ENCODE results near the gene CYP46A1.

The CYP46A1 gene

DNA sequence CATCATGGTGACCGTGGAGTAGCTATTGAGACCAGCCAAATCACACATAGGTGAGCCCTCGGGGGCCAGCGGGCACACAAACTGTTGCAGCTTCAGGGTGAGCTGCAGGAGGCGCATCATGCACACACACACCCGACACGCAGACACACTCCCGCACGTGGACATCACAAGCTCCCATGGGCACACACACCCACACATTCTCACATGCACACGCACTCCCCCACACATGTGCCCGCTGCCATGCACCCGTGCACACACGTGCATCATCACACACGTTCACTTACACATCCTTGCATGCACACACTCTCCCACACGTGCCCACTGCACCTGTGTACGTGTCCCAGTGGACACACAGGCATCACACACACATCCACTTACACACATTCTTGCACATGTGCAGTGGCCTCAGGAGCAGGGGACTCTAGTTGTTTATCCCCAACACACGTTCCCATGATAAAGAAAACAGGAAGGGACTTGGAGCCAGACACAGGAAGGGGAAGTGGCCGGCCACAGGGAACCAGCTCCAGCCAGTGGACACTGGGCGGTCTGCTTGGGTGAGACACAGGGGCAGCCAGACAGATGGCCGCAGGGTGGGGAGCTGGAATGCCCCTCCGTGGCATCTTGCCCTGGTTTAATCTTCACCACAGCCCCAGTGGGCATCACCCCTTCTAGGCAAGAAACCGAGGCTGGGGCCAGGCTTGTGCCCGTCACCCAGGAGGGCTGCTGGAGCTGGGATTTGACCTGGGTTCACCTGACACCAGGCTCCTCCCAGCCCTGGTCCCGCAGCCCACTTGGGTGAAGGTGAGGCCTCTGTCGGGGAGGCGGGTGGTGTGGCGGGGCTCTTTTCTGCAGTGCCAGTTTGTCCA, 49.7 kb downstream of the CYP46A1 start:
- Histone ChIP-seq H3K79me2 (ENCODE audit: insufficient read depth, low read depth) (no peaks in the 10 kb centered on the region), H3K4me2 (no peak overlapping the region), H3K27me3 (ENCODE audit: insufficient read depth, low read depth) (peaks cover 7% of the 10 kb centered on the region; the same call in 1 of the 2 replicates), H3K9ac (no peak overlapping the region), H3K36me3 (ENCODE audit: insufficient read depth) (no peaks in the 10 kb centered on the region), H4K20me1 (ENCODE audit: insufficient read depth) (no peaks in the 10 kb centered on the region), H2AFZ (ENCODE audit: low read depth) (no peak overlapping the region), H3K27ac (no peak overlapping the region), H3K4me1 (ENCODE audit: low read depth, poor library complexity, severe bottlenecking) (no peaks in the 10 kb centered on the region), H3K4me3 (IDR thresholded peaks at IDR 0.05; ENCODE audit: insufficient read depth, low read depth, low read length) (no peak overlapping the region)
- TF ChIP-seq, protein P1, sequence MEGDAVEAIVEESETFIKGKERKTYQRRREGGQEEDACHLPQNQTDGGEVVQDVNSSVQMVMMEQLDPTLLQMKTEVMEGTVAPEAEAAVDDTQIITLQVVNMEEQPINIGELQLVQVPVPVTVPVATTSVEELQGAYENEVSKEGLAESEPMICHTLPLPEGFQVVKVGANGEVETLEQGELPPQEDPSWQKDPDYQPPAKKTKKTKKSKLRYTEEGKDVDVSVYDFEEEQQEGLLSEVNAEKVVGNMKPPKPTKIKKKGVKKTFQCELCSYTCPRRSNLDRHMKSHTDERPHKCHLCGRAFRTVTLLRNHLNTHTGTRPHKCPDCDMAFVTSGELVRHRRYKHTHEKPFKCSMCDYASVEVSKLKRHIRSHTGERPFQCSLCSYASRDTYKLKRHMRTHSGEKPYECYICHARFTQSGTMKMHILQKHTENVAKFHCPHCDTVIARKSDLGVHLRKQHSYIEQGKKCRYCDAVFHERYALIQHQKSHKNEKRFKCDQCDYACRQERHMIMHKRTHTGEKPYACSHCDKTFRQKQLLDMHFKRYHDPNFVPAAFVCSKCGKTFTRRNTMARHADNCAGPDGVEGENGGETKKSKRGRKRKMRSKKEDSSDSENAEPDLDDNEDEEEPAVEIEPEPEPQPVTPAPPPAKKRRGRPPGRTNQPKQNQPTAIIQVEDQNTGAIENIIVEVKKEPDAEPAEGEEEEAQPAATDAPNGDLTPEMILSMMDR (conservative IDR thresholded peaks at IDR 0.05; ENCODE audit: low read depth, low read length): no peak

DNA sequence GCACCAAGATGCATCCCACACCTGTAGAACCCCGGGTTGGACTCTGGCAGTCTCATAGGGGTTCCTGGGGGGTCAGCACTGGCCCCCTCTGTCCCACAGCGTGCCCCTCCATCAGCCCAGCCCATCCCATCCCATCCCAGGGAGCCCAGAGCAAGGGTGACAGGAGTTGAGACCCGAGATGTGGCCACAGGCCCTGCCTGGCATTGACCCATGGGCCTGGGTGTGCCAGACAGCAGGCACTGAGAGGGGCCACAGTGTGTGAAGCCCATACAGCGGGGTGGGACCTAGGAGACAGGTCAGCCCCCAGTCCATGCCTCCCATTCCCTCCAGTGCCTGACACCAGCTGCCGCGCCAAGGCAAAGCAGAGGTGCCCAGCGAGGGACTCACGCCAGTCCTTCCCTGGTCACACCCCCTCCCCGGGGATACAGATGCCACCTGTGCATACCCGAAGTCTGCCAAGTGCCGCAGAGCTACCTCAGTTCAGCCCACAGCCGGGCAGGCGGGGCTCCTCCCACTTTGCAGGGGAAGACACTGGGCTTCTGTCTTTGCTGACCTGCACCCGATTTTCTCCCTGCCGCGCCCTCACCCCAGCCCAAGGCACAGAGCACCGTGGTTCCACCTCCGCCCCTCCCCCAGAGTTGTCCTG, 50.4 kb downstream of the CYP46A1 start:
- Histone ChIP-seq H2AFZ (ENCODE audit: low read depth) (no peak overlapping the region), H4K20me1 (ENCODE audit: insufficient read depth) (no peaks in the 10 kb centered on the region), H3K4me2 (no peak overlapping the region), H3K79me2 (ENCODE audit: insufficient read depth, low read depth) (no peaks in the 10 kb centered on the region), H3K27ac (no peak overlapping the region), H3K4me1 (ENCODE audit: low read depth, poor library complexity, severe bottlenecking) (no peaks in the 10 kb centered on the region), H3K27me3 (ENCODE audit: insufficient read depth, low read depth) (peaks cover 7% of the 10 kb centered on the region; the same call in 1 of the 2 replicates), H3K36me3 (ENCODE audit: insufficient read depth) (no peaks in the 10 kb centered on the region), H3K9ac (no peak overlapping the region), H3K4me3 (IDR thresholded peaks at IDR 0.05; ENCODE audit: insufficient read depth, low read depth, low read length) (no peak overlapping the region)
- TF ChIP-seq, protein P1 (conservative IDR thresholded peaks at IDR 0.05; ENCODE audit: low read depth, low read length): no peak

DNA sequence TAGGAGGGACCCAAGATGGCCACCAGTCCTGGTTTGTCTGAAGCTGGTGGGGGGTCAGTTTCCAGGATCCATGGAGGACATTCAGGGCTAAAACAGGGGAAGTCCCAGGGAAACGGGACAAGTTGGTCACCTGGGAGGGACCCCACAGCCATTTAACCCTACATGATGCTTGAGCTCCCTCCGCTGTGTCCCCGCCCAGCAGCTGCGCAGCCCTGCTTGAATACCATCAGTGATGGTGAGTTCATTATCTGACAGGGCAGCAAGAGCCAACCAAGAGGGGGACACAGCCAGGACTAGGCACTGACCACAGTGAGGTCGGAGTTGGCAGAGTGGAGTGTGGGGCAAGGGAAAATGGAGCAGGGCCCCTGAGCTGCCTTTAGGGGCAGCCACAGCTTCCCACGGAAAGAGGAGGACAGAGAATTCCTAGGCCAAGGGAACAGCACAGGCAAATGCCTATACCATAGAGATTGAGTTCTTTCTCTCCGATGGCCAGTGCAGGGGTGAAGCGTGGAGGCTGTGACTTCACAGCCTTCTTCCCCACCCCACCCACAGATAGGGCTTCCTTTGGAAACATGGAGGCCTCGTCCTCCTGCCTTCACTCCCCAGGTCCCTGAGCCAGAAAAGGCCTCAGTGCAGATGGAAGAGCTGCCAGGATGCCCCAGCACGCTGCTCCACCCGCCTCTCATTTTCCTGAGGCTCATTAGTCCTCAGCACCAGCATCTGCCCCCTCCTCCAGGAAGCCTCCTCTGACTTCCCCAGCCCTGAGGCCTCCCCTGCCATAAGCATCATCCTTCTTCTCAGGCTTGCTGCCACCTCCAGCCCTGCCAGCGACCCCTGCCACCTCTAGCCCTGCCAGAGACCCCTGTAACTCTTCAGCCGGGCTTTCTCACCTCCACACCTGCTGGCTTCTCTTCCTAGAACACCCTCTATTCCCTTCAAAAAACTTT, 51.4 kb downstream of the CYP46A1 start:
- TF ChIP-seq, protein P1 (conservative IDR thresholded peaks at IDR 0.05; ENCODE audit: low read depth, low read length): no peak
- Histone ChIP-seq H3K27me3 (ENCODE audit: insufficient read depth, low read depth) (peaks cover 6% of the 10 kb centered on the region; the same call in 1 of the 2 replicates), H3K4me1 (ENCODE audit: low read depth, poor library complexity, severe bottlenecking) (no peaks in the 10 kb centered on the region)

DNA sequence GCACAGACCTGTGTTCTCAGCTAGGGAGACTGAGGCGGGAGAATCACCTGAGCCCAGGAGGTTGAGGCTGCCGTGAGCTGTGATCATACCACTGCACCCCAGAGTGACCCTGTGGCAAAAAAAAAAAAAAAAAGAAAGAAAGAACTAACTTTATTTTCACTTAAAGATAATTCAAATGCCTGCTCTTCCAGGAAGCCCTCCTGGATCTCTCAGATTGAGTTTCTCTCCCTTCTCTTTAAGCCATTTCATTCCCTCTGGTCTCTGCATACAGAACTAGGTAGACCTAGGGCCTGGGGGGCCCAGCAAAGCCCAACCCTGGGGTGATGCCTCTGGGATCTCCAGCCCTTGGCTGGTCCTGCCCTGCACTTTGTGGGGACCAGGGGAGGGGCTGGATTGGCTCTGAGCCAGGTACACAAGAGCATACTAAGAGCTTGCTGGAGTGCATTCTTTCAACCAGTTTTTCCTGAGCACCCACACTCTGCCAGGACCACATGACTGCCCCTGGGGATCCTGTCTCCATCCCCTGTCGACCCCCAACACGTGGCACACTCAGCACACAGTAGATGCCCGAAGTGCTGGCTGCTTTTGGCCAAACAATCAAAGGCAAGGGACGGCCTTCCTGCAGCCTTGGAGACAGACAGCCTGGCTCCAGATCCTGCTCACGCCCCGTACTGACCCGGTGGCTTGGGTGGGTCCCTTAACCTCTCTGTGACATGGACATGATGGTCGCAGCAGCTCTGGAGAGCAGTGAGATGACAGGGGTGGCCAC, 52.7 kb downstream of the CYP46A1 start:
- H2AFZ ChIP-seq (ENCODE audit: low read depth): no peak overlapping the region
- TF ChIP-seq, protein P1 (conservative IDR thresholded peaks at IDR 0.05; ENCODE audit: low read depth, low read length): no peak
- no peak overlapping the region for H3K4me2 ChIP-seq
- H3K27ac ChIP-seq: no peak overlapping the region
- no peaks in the 10 kb centered on the region for H4K20me1 ChIP-seq (ENCODE audit: insufficient read depth)
- H3K4me3 ChIP-seq (IDR thresholded peaks at IDR 0.05; ENCODE audit: insufficient read depth, low read depth, low read length): no peak overlapping the region
- H3K4me1 ChIP-seq (ENCODE audit: low read depth, poor library complexity, severe bottlenecking): no peaks in the 10 kb centered on the region
- no peaks in the 10 kb centered on the region for H3K36me3 ChIP-seq (ENCODE audit: insufficient read depth)
- no peaks in the 10 kb centered on the region for H3K27me3 ChIP-seq (ENCODE audit: insufficient read depth, low read depth)
- no peak overlapping the region for H3K9ac ChIP-seq
- H3K79me2 ChIP-seq (ENCODE audit: insufficient read depth, low read depth): no peaks in the 10 kb centered on the region

More for the DNA sequence above, 51.4 kb downstream of the CYP46A1 start:
- H3K4me3 ChIP-seq (IDR thresholded peaks at IDR 0.05; ENCODE audit: insufficient read depth, low read depth, low read length): no peak overlapping the region
- H3K79me2 ChIP-seq (ENCODE audit: insufficient read depth, low read depth): no peaks in the 10 kb centered on the region
- no peaks in the 10 kb centered on the region for H4K20me1 ChIP-seq (ENCODE audit: insufficient read depth)
- H3K9ac ChIP-seq: no peak overlapping the region
- no peaks in the 10 kb centered on the region for H3K36me3 ChIP-seq (ENCODE audit: insufficient read depth)
- no peak overlapping the region for H3K27ac ChIP-seq
- H3K4me2 ChIP-seq: no peak overlapping the region
- H2AFZ ChIP-seq (ENCODE audit: low read depth): no peak overlapping the region

Data from KMS-11 (cell line).